Limb (tissue), 2 donors: ENCODE measurements around the gene HOOK2.
"Not testable (repeated sequence)": the region's sequence is repeated elsewhere in the genome, so short reads cannot be mapped to it uniquely, and the experiment has no call there.

Experiments
- DNase-seq, 2 donors: peaks; one replicate each; pipeline ENCODE4 v3.0.0-alpha.2; 2016; ENCODE audit errors: extremely low spot score in 2 of 2

Gene HOOK2, protein sequence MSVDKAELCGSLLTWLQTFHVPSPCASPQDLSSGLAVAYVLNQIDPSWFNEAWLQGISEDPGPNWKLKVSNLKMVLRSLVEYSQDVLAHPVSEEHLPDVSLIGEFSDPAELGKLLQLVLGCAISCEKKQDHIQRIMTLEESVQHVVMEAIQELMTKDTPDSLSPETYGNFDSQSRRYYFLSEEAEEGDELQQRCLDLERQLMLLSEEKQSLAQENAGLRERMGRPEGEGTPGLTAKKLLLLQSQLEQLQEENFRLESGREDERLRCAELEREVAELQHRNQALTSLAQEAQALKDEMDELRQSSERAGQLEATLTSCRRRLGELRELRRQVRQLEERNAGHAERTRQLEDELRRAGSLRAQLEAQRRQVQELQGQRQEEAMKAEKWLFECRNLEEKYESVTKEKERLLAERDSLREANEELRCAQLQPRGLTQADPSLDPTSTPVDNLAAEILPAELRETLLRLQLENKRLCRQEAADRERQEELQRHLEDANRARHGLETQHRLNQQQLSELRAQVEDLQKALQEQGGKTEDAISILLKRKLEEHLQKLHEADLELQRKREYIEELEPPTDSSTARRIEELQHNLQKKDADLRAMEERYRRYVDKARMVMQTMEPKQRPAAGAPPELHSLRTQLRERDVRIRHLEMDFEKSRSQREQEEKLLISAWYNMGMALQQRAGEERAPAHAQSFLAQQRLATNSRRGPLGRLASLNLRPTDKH

DNA sequence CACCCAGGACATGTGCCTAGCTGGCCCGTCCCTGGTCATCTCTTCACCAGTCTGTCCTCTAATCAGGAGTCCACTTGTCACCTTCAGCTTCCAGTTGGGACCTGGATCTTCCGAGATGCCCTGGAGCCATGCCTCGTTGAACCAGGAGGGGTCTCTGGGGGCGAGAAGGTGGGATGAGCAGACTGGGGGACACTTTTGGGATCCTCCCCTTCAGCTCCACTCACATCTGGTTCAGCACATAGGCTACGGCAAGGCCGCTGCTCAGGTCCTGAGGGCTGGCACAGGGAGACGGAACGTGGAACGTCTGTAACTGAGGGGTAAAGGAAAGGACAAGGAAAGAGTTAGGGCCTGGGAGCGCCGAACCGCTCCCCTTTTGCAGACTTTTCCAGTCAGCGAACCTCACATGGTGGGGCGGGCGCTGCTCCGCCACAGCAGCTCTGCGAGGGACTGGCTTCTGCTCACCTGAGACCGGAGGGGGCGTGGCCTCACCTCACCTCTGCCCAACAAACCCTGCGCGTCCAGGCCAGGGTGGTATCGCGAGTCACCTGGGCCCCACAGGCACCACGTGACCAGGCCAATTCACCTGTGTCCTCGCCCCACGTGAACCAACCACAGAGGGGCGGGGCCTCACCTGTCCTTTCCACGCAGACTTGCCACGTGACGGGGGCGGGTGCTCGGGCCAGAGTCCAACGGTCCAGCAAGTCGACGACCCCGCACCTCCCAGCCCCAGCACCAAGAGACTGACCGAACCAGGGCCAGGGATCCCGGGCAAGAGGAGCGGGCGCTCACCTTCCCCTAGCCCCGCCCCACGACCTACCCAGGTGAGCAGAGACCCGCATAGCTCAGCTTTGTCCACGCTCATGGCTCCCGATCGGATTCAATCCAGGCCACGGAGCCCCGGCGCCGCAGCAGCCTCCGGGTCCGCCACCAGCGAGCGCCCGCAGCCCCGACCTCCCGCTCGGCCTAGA is at the start of gene HOOK2:
Gene HOOK2, minus strand, starts transcription at position 965 of the 968 bp plus-strand sequence. Its CDS starts 103 bp downstream, at position 862.
- no peak for DNase-seq

DNA sequence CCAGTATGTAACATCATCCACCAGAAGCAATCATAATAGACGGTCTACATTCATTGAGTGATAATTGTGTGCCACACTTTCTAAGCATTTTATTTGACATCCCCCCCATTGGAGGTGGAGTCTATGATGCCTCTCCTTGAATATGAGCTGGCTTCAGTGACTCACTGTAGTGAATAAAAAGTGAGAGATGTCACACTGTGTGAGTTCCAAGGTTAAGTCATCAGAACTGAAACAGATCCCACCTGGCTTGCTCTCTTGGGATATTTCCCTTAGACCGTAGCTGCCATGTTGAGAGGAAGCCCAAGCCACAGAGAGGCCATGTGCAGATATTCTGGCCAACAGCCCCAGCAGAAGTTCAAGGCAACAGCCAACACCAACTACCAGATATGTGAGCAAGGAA is 46.4 kb upstream of the HOOK2 start:
- no peak for DNase-seq

DNA sequence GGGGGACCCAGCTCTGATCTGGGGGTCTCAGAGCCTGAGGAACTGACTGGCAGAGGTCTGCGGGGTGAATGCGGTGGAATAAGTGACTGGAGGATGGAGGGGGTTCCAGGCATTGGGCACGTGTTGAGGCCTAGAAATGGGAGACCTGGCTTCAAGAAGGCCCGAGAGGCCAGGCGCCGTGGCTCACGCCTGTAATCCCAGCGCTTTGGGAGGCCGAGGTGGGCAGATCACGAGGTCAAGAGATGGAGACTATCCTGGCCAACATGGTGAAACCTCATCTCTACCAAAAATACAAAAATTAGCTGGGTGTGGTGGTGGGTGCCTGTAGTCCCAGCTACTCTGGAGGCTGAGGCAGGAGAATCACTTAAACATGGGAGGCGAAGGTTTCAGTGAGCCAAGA is 42.5 kb upstream of the HOOK2 start:
- DNase-seq = not testable (repeated sequence)

DNA sequence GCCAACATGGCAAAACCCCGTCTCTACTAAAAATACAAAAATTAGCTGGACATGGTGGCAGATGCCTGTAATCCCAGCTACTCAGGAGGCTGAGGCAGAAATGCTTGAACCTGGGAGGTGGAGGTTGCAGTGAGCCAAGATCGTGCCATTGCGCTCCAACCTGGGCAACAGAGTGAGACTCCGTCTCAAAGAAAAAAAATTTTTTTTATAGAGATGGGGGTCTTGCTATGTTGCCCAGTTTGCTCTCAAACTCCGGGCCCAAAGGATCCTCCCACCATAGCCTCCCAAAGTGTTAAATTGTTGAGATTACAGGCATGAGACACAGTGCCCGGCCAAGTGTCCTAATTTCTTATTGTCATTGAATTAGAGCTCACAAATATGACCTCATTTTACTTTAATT is 41.8 kb upstream of the HOOK2 start:
- not testable (repeated sequence) for DNase-seq

DNA sequence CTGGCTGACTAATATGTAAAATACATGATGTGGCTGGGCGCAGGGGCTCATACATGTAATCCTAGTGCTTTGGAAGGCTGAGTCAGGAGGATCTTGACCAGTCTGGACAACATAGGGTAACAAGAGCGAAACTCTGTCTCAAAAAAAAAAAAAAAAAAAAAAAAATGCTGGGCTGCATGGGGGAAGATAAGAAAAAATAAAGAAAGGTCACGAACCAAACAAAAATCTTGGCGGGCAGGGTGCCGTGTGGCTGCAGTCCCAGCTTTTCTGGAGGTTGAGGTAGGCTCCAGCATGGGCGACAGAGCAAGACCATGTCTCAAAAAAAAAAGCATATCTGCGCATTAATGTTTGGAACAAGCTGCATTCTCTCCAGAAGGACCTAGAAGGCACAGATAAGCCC is 39.7 kb upstream of the HOOK2 start:
- DNase-seq = no peak

DNA sequence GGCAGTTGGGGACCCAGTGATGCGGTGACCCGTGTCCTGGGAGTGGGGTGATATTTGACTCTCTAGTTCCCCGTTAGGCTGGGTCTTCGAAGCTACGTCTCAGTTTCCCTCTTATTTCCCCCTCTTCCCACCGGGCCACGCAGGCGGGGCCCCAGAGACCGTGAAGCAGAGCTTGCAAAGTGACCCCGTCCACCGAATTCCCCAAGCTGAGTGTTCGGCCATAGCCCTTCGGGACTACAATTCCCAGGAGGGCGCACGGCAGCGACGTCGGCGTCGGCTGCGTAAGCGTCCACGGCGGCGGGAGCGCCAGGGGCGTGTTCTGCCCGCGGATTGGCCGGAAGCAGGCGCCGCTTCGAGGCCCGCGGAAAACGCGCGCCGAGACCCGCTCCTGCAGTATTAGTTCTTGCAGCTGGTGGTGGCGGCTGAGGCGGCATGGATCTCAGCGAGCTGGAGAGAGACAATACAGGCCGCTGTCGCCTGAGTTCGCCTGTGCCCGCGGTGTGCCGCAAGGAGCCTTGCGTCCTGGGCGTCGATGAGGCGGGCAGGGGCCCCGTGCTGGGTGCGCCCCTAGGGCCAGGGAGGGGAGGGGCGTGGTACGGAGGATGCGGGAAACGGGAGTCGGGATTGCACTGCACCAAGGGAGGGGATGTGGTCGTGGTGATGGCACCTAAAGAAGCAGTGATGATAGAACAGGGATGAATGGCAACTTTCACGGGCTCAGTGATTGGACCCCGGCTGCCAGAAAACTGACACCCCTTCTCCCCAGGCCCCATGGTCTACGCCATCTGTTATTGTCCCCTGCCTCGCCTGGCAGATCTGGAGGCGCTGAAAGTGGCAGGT is 31.1 kb upstream of the HOOK2 start, which contains the start of gene RNASEH2A:
Gene RNASEH2A, plus strand, starts transcription at position 343 of the 840 bp plus-strand sequence. Its CDS starts 90 bp downstream, at position 433.
- DNase-seq = peak; percentile 92

DNA sequence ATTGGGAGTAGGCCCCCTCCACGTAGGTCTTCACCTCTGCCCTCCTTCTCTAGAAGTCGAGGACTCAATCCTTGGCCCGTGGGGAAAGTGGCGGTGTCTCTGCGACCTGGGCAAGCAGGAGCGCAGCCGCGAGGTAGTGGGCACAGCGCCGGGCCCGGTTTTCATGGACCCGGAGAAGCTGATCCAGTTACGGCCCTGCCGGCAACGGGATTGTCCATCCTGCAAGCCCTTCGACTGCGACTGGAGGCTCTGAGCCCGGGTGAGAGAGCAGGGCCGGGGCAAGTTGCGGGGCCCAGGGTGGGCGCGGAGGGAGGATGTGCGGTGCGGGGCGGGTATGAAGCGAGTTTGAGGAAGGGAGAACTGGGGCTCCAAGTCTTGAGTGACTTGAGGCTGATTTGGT is 28.7 kb upstream of the HOOK2 start:
- no peak for DNase-seq

DNA sequence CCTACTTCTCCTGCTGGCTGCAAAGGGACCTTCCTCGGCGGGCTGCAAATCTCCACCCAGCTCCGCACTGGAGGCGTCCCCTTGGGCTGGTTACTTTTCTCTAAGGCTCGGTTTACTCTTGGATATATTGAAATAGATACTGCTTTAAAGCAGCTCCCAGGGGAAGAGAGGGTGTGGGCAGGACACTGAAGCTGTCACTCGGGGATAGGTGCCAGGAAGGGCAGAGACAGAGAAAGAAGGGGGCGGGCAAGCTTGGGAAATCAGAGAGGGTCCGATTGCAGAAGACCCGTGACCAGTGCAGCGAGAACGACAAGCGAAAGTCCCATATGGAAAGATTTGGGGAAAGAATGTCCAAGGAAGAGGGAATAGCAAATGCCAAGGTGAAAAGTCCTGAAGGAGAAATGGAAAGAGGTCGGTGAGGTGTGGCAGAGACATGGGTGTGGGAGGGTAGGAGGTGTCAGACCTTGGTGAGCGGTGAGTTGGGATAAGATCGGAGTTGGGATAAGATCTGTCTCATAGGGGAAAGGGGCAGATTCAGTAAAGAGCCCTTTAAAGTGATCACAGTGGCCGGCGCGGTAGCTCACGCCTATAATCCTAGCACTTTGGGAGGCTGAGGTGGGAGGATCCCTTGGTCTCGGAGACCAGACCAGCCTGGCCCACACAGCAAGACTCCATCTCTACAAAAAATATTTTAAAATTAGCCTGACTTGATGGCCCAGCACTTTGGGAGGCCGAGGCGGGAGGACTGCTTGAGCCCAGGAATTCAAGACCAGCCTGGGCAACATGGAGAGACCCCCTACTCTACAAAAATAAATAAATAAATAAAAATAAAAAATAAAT is 27.1 kb upstream of the HOOK2 start:
- no peak for DNase-seq

DNA sequence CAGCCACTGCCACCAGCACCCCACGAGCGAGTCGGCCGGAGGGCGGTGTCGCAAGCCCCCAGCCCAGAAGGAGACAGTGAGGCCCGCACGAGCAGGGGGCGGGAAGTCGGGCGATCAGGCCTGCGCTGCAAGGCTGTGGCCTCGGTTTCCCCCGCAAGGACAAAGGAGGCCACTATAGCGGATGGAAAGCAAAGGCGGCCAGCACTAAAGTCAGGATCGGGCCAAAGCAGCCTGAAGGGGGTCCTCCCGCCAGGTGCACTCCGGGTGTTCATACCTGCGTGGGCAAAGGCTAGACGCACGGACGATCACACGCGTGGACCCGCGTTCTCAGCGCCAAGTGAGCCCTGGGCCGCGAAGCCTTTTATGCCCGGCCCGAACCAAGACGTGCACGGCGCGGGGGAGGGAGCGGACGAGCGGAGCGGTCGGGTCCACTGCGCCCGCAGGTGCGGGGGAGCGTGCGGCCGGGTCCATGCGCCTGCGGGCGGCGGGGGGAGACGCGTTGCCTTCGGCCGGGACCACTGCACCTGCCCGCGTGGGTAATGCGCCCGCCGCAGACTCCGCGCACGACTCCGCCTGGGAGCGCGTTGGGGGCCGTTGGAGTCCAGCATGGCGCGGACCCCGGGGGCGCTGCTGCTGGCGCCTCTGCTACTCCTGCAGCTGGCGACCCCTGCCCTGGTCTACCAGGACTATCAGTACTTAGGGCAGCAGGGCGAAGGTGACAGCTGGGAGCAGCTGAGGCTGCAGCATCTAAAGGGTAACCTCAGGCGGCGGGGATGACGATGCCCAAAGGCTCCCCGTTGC is 26.3 kb upstream of the HOOK2 start, which contains the start of the genes PRDX2 and THSD8:
Gene PRDX2, minus strand, starts transcription at position 335 of the 801 bp plus-strand sequence. CDS start 539 bp downstream, outside the sequence.
Gene THSD8, plus strand, starts transcription at position 604 of the 801 bp plus-strand sequence. Its CDS starts 3 bp downstream, at position 607.
- DNase-seq = peak; percentile 78 to 92

DNA sequence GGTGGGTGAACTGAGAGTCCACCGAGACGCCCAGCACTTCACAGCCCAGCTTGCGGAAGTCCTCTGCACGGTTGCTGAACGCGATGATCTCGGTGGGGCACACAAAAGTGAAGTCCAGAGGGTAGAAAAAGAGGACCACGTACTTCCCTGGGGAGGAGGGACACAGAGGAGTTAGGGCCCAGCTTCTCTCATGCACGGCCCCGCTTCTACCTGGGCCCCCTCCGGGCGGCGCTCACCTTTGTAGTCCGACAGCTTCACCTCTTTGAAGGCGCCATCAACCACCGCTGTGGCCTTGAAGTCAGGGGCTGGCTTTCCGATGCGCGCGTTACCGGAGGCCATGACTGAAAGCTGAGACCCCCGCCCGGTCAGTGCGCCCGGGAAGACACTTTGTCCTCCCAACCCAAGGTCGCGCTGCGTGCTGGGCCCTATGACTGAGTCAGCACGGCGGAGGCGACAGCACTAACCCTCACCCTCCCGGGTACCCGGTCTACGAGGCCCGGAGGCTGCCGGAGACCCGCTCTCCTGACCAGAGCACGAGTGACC is 25.6 kb upstream of the HOOK2 start:
- DNase-seq = no peak

DNA sequence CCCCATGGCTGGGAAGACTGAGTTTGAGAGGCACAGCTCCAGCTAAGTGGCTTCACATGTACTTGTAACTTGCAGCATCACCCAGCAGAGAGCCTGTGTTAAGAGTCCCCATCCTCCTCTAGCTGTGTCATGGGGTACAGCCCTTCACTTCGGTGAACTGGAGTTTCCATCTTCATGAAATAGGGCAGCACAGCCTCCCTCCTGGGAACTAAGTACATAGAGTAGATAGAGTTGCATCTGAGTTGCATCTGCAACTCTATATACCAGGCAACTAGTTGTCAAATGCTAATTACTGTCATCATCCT is 25.1 kb upstream of the HOOK2 start:
- no peak for DNase-seq

DNA sequence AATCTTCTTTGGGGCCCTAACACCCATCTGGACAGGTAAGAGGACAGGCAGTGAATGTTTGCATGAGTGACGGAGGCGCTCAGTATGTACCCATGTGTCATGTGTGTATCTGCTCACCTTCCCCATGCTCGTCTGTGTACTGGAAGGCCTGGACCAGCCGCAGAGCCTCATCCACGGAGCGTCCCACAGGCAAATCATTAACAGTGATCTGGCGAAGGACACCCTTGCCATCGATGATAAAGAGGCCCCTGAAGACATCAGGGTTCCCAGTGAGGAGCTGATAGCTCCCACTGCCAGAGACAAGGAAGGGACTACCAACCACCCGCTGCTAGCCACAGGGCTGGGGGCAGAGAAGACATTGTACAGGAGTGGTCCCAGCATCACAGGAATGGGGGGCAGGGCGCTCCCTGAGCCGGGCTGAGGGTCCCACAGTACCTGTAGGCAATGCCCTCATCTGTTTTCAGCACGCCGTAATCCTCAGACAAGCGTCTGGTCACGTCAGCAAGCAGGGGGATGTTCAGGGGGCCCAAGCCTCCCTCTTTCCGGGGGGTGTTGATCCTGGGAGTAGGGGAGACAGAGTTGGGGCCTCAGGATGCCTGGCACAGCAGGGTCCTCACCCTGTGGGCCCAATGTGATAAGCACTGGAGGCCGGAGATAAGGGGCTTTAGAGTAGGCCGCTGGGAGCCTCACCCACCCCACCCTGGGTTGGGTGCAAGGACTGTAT is 24.6 kb upstream of the HOOK2 start:
- DNase-seq = no peak

DNA sequence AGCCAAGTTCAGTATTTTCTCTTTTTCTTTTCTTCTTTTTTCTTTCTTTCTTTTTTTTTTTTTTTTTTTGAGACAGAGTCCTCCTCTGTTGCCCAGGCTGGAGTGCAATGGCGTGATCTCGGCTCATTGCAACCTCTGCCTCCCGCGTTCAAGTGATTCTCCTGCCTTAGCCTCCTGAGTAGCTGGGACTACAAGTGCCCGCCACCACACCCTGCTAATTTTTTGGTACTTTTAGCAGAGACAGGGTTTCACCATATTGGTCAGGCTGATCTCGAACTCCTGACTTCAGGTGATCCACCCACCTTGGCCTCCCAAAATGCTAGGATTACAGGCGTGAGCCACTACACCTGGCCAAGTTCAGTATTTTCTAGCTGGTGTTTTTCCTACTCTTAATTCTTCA is 22.3 kb upstream of the HOOK2 start:
- DNase-seq = not testable (repeated sequence)

DNA sequence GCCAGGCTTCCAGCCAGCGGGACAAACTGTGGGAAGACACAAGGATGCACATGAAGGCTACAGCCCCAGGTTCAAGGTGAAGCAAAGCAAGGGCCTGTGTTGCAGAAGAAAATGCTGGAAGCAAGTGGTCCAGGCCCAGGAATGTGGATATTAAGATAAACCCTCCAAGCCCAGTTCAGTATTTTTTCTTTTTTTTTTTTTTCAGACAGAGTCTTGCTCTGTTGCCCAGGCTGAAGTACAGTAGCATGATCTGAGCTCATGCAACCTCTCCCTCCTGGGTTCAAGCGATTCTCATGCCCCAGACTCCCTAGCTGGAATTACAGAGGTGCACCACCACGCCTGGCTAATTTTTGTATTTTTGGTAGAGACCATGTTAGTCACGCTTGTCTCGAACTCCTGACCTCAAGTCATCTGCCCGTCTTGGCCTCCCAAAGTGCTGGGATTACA is 21.8 kb upstream of the HOOK2 start:
- no peak for DNase-seq

DNA sequence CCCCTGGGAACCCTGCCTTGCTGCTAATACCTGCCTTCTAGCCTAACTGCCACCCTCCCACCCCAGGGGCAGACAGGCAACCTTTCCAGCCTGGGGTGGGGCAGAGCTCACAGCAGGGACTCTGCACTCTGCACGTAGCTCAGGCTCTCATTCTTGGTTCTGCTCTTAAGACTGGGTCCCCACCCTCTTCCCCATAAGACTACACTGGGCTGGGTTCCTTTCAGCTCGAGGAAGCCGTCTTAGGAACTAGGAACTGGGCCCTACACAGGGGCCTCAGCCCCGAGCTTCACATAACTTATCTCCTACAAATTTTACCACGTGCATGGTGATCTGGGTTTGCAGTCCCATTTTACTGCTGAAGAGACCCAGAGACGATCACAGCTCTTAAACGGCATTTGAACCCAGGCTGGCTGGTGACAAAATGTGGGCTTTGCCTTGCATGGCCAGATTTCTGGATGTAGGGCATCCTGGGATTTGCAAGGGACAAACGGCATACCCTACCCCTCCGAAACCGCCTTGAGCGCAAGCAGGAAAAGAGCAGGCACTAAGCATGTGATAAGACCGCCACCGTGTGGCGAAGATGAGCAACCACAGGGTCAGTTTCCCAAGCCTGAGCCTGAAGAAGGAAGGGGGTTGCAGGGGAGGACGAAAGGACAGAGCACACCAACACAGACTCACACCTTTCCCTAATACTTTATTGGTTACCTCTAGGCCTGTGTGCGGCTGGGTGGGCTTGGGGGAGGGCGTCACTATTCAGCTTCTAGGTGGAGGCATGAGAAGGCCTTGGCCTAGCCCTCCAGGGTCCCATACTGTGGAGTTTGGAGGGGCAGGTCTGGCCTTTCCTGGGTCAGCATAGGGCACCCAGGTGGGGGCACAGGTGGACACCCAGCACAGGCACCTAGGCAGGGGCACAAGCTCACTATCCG is 21.1 kb upstream of the HOOK2 start:
- DNase-seq = peak; percentile 85 to 86

DNA sequence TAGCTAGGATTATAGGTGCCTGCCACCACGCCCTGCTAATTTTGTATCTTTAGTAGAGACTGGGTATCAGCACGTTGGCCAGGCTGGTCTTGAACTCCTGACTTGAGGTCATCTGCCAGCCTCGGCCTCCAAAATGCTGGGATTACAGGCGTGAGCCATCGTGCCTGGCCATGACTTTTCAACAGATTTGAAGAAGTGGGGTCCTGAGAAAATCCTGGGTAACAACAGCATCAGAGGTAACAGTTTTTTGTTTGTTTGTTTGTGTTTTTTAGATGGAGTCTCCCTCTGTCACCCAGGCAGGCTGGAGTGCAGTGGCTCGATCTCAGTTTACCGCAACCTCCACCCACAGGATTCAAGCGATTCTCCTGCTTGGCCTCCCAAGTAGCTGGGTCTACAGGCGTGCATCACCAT is 19.6 kb upstream of the HOOK2 start:
- no peak for DNase-seq
